Measurements from ENCODE around the gene AURKA.

Gene AURKA

GRCh38 chr20:56392132-56392880 lies at the start of gene AURKA, which contains the start of gene CSTF1:
Gene AURKA, minus strand, starts transcription at chr20:56392215. Its CDS starts 4,018 bp downstream, at chr20:56388197.
Gene CSTF1, plus strand, starts transcription at chr20:56392645. Its CDS starts 2,908 bp downstream, at chr20:56395553.
- DNase-seq (ENCODE audit: low spot score) = peak; percentile 100

DNA sequence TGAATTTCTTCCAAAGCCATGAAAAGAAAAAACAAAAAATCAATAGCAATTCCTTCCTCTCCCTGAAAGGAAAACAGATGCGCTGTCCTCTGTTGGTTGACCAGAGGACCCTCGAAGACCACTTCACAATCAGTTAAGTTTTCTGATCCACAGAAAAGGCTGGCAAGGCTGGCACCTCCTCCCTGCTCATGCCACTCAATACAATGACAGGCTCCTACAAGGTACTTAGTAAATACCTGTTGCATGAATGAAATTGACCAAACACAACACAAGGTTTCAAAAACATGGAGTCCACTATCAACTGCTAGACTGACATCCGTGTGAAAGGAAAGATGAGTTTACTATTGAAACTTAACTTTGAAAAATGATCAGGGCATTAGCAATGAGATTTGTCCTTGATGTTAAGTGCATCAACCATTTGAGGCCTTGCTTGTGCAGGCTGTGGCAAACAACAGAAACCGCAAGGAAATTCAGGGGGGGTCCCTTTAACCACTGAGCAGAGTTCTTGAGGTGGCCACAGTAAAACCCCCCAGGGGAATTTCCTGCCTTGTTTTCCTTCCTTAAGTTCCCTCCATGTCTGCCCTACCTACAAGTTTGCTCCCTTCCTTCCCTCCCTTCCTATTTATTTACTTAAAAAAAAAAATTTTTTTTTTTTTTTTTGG lies 48.5 kb upstream of the AURKA start:
- DNase-seq (ENCODE audit: low spot score) = peak; percentile 45

DNA sequence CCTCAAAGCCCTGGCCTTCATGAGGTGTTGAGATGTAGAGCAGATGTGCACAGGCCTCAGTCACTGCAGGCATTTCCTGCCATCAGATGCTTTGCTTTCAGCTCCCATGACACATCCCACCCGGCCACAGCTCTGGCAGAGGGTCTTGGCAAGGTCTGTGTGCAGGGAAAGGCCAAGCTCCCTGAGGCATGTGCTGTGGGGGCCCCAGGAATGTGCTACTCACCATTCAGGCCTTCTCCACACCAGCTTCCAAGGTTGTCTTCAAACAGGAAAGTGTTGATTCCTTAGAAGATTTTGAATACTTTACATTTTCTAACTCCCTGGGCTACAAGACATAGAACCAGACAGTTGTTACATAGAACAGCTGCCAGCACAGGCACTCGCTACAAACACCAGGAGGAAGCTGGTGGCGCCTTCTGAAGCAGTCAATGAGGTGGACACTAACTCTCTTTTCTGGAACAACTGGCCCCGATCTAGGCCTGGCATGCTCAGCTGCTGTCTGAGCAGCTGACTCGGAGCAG lies 47.8 kb upstream of the AURKA start:
- DNase-seq (ENCODE audit: low spot score) = no peak

GRCh38 chr20:56438284-56438683 lies 46.3 kb upstream of the AURKA start:
- no peak for DNase-seq (ENCODE audit: low spot score)

GRCh38 chr20:56437196-56437960 lies 45.4 kb upstream of the AURKA start:
- DNase-seq (ENCODE audit: low spot score) = no peak

DNA sequence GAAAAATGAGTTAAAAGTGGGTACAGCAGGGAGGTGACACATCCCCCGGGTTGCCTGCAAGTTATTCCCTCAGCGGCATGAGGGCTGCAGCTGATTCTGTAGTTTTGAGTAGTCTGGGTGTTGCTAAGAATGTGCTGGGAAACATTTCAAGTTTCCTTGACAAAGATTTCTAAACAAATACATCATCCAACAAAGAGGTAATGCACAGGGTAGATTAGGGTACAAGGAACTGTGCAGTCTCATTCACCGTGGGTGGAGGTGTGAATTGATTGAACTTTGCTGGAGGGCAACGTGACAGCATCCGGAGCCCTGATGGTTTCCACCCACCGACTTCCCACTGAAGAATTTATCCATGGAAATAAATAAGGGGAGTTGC lies 41.9 kb upstream of the AURKA start:
- no peak for DNase-seq (ENCODE audit: low spot score)

GRCh38 chr20:56433221-56433879 lies 41.3 kb upstream of the AURKA start:
- no peak for DNase-seq (ENCODE audit: low spot score)

DNA sequence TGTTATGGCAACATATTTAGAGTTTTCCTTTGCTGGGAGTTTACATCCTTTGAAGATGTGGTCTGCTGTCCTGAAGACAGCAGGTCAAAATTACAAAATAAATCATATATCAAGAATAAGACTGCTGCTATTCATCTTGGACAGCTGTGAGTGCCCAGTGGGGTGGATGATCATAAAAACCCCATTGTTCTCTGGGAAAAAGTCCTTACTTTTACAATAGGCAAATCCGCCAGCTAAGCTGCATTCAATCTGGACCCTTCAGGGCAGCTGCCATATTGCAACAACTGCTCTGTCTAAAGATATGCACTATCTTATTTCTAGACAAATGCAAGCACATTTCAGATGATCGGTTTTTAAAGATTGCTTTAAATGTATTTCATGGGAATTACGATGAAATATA lies 39.5 kb upstream of the AURKA start:
- no peak for DNase-seq (ENCODE audit: low spot score)

GRCh38 chr20:56430957-56431356 lies 38.9 kb upstream of the AURKA start:
- no peak for DNase-seq (ENCODE audit: low spot score)

GRCh38 chr20:56430461-56430860 lies 38.4 kb upstream of the AURKA start:
- DNase-seq (ENCODE audit: low spot score) = no peak

DNA sequence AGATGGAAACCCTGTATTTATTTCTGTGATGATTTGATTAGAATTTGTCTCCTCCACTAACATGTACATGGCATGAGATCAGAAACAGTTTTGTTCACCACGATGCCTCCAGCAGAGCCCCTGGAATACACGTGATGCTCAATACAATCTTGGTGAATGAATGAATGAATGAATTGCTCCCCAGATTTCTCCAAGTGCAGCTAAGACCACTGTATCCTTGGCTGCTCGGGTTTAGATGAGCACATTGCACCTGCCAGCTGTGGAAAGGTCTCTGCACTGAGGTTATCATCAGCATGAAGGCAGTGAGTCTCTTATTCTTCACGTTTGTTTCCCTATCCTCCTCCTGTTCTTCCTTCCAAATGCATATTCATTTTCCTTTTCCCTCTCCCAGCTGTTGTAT lies 37.9 kb upstream of the AURKA start:
- DNase-seq (ENCODE audit: low spot score) = no peak

DNA sequence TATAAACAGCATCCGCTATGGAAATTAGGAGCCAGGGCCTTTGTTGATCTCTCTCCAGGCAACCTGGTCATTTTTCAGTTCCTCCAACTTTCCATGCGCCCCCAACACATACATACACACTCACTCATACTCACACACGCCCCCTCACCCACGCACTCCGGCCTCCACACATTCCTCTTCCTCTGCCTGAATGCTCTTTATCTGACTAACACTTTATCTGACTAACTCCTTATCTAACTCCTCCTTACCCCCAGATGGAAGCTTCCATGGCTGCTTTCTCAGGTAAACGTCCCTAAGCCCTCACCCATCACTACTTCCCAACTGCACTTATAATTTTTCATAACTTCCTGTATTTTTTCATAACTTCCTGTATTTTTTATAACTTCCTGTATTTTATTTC lies 37.5 kb upstream of the AURKA start:
- no peak for DNase-seq (ENCODE audit: low spot score)

- no peak for DNase-seq (ENCODE audit: low spot score)
These were observed 36.9 kb upstream of the AURKA start for GRCh38 chr20:56428881-56429280.

- no peak for DNase-seq (ENCODE audit: low spot score)
These were observed 36.4 kb upstream of the AURKA start for GRCh38 chr20:56428410-56428809.

- no peak for DNase-seq (ENCODE audit: low spot score)
These were observed 35.8 kb upstream of the AURKA start for GRCh38 chr20:56427797-56428196.

- no peak for DNase-seq (ENCODE audit: low spot score)
These were observed 34.9 kb upstream of the AURKA start for GRCh38 chr20:56426926-56427325.

- no peak for DNase-seq (ENCODE audit: low spot score)
These were observed 34.0 kb upstream of the AURKA start for GRCh38 chr20:56426026-56426425.

DNA sequence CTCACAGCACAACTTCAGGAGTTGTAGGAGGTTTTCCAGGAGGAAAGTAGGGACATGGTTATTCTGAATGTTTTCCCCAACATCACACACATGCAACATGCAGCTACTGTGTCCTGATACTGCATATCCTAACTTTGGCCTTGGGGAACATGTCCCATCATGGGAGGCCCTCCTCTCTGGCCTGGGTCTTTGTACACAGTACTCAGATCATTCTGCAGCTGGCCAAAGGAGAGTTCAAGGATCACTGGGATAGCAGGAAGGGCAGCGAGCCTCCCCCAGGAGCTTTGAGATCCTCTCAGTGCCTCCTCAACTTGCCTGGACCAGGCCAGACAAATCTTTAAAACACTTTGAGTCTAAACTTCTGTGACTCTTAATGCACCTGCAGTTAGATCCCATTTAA lies 32.9 kb upstream of the AURKA start:
- no peak for DNase-seq (ENCODE audit: low spot score)

- no peak for DNase-seq (ENCODE audit: low spot score)
These were observed 31.9 kb upstream of the AURKA start for GRCh38 chr20:56423886-56424285.

DNA sequence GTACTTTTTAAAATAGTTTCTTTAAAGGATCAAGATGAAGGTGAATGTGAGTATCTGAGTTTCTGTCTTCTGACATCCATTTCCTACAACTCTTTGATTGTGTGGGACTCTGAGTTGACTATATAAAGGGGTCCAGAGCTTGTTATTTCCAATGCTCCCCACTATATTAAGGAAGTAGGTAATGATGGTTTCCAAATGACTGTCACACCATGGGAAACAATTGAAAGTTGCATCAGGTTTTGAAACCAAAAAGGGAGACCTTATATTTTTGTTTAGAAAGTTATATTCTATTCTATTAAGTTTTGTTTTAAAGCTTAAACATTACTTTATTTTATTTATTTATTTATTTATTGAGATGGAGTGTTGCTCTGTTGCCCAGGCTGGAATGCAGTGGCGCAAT lies 31.2 kb upstream of the AURKA start:
- no peak for DNase-seq (ENCODE audit: low spot score)

DNA sequence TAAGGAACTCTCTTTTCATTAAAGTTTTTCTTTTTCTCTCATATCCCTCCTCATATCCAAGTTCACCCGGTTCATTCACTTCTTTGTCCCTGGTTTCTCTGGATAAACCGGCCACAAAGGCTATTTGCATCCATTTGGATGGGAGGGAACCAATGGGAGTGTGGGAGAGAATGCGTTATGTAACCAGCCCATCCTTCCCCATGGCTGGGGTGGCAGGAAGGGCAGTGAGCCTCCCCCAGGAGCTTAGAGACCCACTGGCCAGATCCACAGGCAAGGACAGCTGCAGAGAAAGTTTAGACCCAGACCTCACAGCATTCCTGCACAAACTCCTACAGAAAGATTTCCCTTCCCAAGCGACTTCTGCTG lies 30.8 kb upstream of the AURKA start:
- no peak for DNase-seq (ENCODE audit: low spot score)
